NB4 (cell line): ENCODE measurements around the gene HTRA1.

ENCODE experiments used
- POLR2A ChIP-seq: IDR thresholded peaks from 2 replicates; pipeline ENCODE4 v1.6.1; 2011; ENCODE audit warnings: mild to moderate bottlenecking; ENCODE audit not compliant: insufficient read length; ENCODE audit errors: extremely low read depth
- TF ChIP-seq, protein P1 (sequence below): IDR thresholded peaks from one replicate; pipeline ENCODE4 v1.5.1; 2012; ENCODE audit warnings: low read depth, low read length

DNA sequence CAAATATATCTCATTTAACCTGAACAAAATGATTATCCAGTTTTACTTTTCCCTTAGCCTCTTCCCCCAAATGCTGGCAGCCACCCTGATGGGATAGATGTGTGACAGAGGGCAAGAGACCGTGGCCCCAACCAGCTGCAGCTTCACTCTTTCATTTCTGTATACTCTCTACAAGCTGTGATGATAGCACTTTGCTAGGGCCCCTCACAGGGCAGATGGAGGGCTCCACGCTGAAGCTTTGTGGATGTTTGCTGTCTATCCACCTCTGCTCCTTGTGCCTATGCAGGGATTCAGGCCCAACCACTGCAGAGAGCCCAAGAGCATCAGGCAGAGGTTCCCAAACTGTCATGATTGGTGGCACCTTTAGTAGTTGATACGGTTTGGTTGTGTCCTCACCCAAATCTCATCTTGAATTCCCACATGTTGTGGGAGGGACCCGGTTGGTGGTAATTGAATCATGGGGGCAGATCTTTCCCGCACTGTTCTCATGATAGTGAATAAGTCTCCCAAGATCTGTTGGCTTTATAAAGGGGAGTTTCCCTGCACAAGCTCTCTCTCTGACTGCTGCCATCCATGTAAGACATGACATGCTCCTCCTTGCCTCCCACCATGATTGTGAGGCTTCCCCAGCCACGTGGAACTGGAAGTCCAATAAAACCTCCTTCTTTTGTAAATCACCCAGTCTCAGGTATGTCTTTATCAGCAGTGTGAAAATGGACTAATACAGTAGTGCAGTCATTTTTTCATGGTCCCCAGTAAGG lies 20.1 kb downstream of the HTRA1 start:
- no peak for TF ChIP-seq POLR2A
- TF ChIP-seq, protein P1, sequence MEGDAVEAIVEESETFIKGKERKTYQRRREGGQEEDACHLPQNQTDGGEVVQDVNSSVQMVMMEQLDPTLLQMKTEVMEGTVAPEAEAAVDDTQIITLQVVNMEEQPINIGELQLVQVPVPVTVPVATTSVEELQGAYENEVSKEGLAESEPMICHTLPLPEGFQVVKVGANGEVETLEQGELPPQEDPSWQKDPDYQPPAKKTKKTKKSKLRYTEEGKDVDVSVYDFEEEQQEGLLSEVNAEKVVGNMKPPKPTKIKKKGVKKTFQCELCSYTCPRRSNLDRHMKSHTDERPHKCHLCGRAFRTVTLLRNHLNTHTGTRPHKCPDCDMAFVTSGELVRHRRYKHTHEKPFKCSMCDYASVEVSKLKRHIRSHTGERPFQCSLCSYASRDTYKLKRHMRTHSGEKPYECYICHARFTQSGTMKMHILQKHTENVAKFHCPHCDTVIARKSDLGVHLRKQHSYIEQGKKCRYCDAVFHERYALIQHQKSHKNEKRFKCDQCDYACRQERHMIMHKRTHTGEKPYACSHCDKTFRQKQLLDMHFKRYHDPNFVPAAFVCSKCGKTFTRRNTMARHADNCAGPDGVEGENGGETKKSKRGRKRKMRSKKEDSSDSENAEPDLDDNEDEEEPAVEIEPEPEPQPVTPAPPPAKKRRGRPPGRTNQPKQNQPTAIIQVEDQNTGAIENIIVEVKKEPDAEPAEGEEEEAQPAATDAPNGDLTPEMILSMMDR: no peak
